SK-MEL-5 (cell line): Measurements from ENCODE around the gene QSOX1. TPM values are rescaled to one million over a fixed set of nuclear protein-coding genes. Genes with fewer than 3 reads are reported as not detected.
A peak's percentile ranks its signal among the peaks of the same experiment; 100 is the strongest.

Experiments
- DNase-seq: peaks from one replicate; pipeline ENCODE4 v3.0.0-alpha.2; 2016; ENCODE audit warnings: low read depth, low spot score
- in situ Hi-C: cut with HindIII; loops from 2 replicates; pipeline ENCODE4 v1.10.0; 2016; ENCODE audit warnings: low sequenced_read_pairs, high pct_unique_total_duplicates, low pct_unique_long_range_greater_than_20kb
- total RNA-seq: library from RNA; depleted of rRNA; stranded (reverse); fragments of >200 nt; shearing (Covaris generic); gene quantifications from 2 replicates; pipeline ENCODE4 v1.2.3, GENCODE V29; 2014

The QSOX1 gene
- total RNA-seq, 1 experiment from 2014 or later = 66.9 TPM

GRCh38 chr1:180143359-180143758, 11.3 kb upstream of the QSOX1 start:
- in situ Hi-C loops = no loop called here
- DNase-seq = no peak

DNA sequence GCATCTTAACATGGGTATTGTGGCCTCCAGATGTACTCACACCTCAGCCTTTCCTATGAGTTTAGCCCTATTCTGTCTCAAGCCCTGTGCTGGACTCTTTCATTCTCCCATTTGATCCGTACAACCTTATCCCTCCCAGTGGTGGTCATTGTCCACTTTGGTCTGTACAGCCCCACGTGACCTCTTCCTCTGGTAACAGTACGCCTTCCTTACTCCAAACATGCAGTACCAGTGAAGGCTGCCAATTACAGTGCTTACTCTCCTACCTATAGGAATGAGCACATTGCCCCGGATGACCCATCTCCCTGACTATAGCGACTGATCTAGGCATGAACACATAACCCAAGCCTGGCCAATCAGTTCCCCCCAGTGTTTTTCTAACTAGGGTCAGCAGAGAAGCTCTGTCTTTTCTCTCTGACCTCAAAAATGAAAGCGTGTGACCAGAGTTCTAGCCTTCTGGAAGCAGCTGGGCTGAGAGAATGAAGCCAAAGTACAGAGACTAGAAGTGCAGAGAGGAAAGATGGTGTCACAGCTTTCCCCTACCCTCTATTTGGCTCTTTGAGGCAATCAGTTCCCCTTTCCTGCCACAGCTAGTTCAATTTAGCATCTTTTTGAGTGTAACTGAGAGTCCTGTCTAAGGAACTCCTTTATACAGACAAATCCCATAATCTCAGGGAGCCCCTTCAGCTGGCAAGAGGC, 9.9 kb upstream of the QSOX1 start:
- in situ Hi-C loops = no loop called here
- no peak for DNase-seq

DNA sequence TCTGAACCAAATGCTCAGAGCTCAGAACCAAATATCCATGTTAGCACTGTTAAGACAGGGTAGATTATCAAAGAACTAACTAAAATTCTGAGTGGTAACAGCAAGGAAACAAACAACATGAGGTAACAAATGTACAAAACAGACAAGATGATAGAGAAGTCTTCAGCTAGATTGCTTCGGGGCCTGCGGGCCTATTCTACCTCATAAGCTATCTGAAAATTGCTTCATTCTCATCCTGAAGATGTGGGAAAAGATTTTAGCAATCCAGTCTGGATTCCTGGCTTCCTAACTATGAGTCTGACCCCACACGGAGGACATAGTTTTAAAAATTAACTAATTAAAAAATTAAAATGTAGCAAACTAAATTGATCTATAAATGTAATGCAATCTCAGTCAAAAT, 9.2 kb upstream of the QSOX1 start:
- no peak for DNase-seq
- in situ Hi-C loops = no loop called here

DNA sequence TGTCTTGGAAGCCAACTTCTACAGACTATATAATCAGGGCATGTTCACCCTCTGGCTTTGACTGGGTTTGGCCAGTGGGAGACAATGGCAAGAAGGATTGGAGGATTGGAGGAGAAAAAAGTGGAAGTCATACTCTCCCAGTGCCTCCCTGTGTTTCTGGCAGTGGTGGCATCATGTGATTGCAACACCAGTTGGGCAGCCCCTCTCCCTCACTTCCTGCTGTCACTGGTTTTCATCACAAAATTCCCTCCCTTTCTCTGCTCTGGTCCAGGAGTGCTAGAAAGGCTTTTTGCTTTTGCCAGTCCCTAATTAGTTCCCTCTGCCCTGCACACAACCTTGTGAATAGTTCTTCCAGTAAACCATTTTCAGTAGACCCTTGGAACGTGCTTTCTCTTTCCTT, 3.7 kb upstream of the QSOX1 start:
- in situ Hi-C loops = no loop called here
- DNase-seq = no peak

DNA sequence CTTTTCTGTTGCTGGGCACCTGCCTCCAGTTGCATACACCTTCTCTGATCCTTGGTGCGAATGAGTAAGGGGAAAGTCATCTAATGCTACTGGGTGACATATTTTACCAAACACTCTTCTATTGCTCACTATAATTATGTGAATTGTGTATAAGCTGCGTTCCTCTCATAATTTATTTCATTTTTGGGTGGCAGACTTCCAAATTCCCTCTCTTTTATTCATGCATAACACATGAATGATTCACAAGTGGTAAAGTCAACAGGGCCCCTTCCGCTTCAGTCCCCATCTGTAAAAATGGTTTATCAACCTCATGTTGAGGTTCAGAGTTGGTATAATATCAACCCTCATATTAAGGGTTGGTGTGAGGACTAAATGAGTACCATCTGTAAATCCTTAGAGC, 3.2 kb upstream of the QSOX1 start:
- in situ Hi-C loops = no loop called here

DNA sequence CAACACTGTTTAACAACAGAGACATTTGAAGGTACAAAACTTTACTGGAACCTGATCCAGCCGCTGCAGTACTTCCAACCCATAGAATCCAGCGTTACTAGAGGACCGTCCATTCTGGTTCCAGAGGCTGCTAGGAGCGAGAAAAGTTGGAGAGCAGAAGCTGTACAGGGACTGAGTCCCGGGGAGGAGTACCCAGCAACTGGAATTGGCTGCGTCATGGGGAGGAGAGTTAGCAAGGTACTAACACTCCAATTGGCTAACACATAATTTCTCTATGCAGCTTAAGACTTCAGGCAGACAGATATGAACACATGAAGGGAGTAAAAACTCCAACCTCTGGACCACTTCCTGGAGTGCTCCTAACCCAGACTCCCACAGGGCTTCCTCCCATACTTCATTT, 2.1 kb upstream of the QSOX1 start:
- in situ Hi-C loops = no loop called here
- no peak for DNase-seq

More for the DNA sequence above, 3.2 kb upstream of the QSOX1 start:
- DNase-seq = no peak

- in situ Hi-C loops = no loop called here
- DNase-seq = no peak
Measured at GRCh38 chr1:180153032-180153431, 1.6 kb upstream of the QSOX1 start.

DNA sequence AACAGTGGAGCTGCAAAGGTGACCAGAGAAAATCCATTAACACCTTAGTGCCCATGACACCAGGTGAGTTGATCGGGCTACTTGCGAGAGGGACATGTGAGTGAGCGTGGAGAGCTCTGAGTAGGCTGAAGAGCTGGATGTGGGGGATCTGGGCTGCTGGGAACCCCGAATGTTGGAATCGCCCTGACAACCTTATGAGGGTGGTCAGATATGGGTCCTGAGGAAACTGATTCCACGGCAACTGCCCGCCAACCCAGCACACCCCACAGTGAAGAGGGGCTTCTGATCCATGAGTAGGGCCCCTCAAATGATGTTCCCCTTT, 705 bp upstream of the QSOX1 start:
- in situ Hi-C loops = no loop called here
- peak; percentile 3 for DNase-seq

DNA sequence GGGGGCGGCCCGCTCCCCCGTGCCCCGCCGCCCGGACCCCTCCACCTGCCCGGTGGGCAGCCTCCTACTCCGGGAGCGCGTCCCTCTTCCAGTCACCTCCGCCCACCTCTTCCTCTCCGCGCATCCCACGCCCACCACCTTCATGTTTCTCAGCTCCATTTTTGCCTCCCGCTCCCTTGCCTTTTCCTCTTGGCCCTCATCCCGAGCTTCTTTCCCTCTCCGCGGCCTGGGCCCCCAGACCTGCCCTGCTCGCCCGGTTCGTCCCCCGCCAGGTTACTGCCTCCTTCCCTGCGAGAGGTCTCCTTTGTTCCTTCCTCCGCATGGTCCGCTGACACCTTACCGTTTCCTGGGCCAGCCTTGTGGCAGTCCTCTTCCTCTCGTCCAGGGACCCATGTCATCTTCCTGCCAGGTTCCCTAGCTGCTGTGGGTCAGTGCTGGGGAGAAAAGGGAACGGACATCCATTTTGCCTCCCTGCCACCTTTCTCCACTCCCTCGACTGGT, 563 bp downstream of the QSOX1 start:
- no peak for DNase-seq
- in situ Hi-C loops = no loop called here

GRCh38 chr1:180156201-180156600, 1.5 kb downstream of the QSOX1 start:
- no peak for DNase-seq
- in situ Hi-C loops = no loop called here

DNA sequence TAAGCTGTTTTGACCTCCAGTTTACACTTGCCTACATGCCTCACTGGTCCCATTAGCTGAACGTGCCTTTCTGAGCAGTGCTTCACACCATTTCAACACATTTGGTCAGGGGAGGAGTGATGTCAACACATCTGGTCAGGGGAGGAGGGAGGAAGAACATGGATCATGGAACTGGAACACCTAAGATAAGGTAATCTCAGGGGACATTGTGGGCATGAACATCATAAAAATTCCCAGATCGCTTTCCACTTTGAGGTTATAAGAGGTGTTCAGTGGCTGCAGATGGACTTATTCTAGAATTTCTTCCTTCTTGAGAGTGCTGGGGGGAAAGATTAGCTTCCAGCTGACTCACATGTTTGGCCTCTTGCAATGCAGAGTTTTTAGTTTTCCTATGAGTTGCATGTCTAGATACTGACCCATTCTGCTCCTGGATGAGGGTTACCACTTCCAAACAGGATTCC, 2.0 kb downstream of the QSOX1 start:
- in situ Hi-C loops = no loop called here
- no peak for DNase-seq

- in situ Hi-C loops = no loop called here
Measured at GRCh38 chr1:180157108-180157507, 2.4 kb downstream of the QSOX1 start.

GRCh38 chr1:180157576-180158057, 2.9 kb downstream of the QSOX1 start:
- in situ Hi-C loops = no loop called here
- DNase-seq = no peak

More at GRCh38 chr1:180157108-180157507, 2.4 kb downstream of the QSOX1 start:
- no peak for DNase-seq

- in situ Hi-C loops = no loop called here
- no peak for DNase-seq
Measured at GRCh38 chr1:180158149-180159147, 3.8 kb downstream of the QSOX1 start.

- no peak for DNase-seq
- in situ Hi-C loops = no loop called here
Measured at GRCh38 chr1:180160357-180160756, 5.7 kb downstream of the QSOX1 start.

DNA sequence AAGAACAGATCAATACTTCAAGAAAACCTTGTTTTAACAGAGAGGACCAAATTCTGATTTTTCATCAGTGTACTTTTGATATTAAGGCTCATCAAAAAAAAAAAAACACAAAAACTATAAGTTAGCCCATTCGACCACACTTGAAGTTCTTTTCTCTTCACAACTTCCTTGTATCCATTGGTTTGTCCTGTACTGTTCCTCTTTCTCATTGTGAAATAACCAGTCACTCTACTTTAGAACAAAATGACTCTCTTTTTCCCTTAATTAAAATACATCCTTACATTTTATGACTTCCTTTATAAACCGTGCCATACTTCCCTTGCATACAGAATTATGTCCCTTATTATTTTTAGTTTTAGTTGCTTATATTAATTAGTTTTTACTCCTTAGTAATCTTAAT, 8.4 kb downstream of the QSOX1 start:
- DNase-seq = no peak
- in situ Hi-C loops = no loop called here

GRCh38 chr1:180165096-180165495, 10.4 kb downstream of the QSOX1 start:
- no peak for DNase-seq
- in situ Hi-C loops = no loop called here
